ENCODE measurements around the gene CD300LF.

CD300LF gene

GRCh38 chr17:74729866-74730265 lies 17.1 kb upstream of the CD300LF start:
- DNase-seq (ENCODE audit: low spot score) = no peak

- no peak for DNase-seq (ENCODE audit: low spot score)
These were observed 16.6 kb upstream of the CD300LF start for GRCh38 chr17:74729368-74729767.

DNA sequence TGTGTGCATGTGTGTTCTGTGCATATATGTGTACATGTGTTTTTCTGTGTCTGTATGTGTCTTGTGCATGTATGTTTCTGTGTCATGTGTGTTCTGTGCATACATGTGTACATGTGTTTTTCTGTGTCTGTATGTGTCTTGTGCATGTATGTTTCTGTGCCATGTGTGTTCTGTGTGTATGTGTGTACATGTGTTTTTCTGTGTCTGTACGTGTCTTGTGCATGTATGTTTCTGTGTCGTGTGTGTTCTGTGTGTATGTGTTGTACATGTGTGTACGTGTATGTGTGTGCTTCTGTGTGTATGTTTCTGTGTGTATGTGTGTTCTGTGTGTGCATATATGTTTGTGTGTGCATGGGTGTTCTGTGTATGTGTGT lies 16.0 kb upstream of the CD300LF start:
- no peak for DNase-seq (ENCODE audit: low spot score)

- DNase-seq (ENCODE audit: low spot score) = no peak
These were observed 15.4 kb upstream of the CD300LF start for GRCh38 chr17:74728033-74728701.

DNA sequence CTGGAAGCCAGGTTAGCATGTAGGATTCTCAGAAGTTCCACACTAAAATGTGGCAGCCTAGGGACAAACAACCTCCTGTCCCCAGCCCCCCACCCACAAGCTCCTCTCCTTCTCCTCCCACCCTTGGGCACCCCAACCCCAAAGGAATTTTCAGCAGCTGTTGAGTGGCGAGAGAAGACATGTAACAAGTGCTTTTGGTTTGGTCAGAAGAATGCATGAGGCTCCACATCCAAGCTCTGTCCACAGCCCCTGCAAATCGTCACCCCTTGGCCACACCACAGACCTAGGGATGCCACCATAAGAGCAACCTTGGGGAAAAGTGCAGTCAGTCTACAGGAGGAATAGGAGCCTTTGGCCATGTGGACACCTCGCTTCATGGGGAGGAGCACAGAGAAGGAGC lies 12.4 kb upstream of the CD300LF start:
- DNase-seq (ENCODE audit: low spot score) = no peak

GRCh38 chr17:74723891-74724290 lies 11.2 kb upstream of the CD300LF start:
- no peak for DNase-seq (ENCODE audit: low spot score)

- DNase-seq (ENCODE audit: low spot score) = no peak
These were observed 10.1 kb upstream of the CD300LF start for GRCh38 chr17:74722782-74723181.

- DNase-seq (ENCODE audit: low spot score) = no peak
These were observed 7.8 kb upstream of the CD300LF start for GRCh38 chr17:74720506-74720905.

GRCh38 chr17:74715144-74715543 lies 2.4 kb upstream of the CD300LF start:
- DNase-seq (ENCODE audit: low spot score) = no peak

DNA sequence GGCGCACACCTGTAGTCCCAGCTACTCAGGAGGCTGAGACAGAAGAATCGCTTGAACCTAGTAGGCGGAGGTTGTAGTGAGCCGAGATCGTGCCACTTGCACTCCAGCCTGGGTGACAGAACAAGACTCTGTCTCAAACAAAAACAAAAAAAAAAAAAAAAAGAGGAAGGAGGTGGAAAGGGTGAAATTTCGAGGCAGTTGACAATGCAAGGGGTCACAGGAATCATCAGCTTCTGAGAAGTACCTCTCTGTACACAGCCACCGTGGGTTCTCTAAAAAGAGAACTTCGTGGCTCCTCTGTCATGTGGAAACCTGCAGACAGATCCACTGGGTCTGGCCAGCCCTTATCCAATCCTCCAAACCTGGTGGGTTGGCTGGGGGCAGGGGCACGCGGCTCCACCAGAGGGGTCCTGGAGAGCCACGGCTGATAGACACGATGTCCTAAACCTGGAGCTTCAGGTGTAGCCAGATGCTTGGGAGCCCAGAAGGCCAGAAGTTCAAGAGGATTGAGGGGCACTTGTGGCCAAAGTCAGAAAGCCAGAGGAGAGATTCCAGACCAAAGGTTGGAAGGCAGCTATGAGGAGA lies 540 bp upstream of the CD300LF start:
- no peak for DNase-seq (ENCODE audit: low spot score)

DNA sequence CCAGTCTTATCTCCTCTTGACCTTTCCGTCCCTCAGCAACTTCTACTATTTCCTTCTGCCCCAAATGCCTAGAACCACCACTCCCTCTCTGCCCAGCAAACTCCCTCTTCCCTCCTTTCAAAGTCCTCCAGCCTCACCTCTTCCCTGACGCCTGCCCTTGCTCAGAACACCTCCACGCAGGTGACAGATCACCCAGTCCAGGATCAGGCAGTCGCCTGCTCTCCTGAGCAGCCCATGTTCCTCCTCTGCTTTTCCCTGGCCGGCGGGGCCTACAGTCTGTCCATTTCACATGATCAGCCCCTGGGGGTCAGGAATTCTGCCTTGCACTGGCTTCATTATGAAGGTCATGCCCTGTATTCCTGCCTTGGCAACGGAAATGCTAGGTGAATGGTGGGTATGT lies 422 bp downstream of the CD300LF start:
- no peak for DNase-seq (ENCODE audit: low spot score)

- DNase-seq (ENCODE audit: low spot score) = no peak
These were observed 1.5 kb downstream of the CD300LF start for GRCh38 chr17:74711058-74711824.

- no peak for DNase-seq (ENCODE audit: low spot score)
These were observed 8.2 kb downstream of the CD300LF start for GRCh38 chr17:74704544-74704943.

GRCh38 chr17:74703311-74703710 lies 9.4 kb downstream of the CD300LF start:
- DNase-seq (ENCODE audit: low spot score) = no peak

- DNase-seq (ENCODE audit: low spot score) = no peak
These were observed 10.4 kb downstream of the CD300LF start for GRCh38 chr17:74702116-74702871.

GRCh38 chr17:74699236-74699635 lies 13.5 kb downstream of the CD300LF start:
- DNase-seq (ENCODE audit: low spot score) = no peak

GRCh38 chr17:74698069-74698468 lies 14.7 kb downstream of the CD300LF start:
- no peak for DNase-seq (ENCODE audit: low spot score)

GRCh38 chr17:74697515-74697914 lies 15.2 kb downstream of the CD300LF start:
- no peak for DNase-seq (ENCODE audit: low spot score)

DNA sequence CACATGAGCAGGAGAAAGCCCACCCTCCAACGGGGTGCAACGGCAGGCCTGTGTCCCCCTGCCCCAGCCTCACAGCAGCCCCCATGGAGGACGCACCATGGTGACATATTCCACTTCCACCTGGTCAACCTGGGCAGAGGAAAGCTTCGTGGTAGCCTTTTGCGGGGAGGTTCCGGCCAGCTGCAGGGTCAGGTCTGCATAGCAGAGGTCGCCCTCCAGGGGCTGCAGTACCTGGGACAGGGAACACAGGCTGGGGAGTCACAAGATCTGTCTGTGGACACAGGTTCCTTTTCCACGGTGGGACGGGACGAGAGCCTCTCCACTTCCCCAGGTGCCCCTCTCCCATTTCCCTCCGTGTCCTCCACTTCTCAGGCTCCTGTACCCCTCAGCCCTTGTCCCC lies 17.1 kb downstream of the CD300LF start:
- DNase-seq (ENCODE audit: low spot score) = no peak

DNA sequence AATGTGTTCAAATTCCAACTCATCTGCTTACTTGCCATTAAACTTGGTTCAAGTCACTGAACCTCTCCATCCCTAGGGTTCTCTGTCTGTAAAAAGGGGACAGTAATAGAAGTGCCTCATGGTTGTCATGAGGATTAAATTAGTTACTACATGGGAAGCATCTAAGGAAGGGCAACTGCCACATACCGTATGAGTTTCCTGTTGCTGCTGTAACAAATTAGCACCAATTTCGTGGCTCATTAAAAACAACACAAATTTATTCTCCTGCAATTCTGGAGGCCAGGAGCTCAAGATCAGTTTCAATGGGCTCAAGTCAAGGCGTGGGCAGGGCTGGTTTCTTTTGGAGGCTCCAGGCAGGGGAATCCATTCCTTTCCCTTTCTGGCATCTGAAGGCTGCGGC lies 18.6 kb downstream of the CD300LF start:
- no peak for DNase-seq (ENCODE audit: low spot score)

DNA sequence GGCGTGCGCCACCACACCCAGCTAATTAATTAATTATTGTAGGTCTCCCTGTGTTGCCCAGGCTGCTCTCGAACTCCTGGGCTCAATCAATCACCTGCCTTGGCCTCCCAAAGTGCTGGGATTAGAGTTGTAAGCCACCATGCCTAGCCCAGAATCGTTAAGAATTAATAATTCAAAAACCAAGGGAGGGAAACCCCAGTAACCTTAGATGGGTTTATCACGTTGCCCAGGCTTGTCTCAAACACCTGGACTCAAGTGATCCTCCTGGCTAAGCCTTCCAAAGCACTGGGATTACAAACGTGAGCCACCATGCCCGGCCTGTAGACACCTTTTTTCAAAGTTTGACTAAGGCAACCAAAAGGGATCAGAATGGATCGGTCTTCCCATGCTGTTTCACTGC lies 21.6 kb downstream of the CD300LF start:
- no peak for DNase-seq (ENCODE audit: low spot score)

GRCh38 chr17:74690409-74690825 lies 22.3 kb downstream of the CD300LF start:
- no peak for DNase-seq (ENCODE audit: low spot score)

GRCh38 chr17:74687886-74688285 lies 24.8 kb downstream of the CD300LF start:
- no peak for DNase-seq (ENCODE audit: low spot score)

Measured in ecto neural progenitor cell (in vitro differentiated cells).